Parathyroid adenoma (tissue), 2 donors: Measurements from ENCODE around the gene F10.
"Not testable (repeated sequence)": the region's sequence is repeated elsewhere in the genome, so short reads cannot be mapped to it uniquely, and the experiment has no call there.

Experiments
- H2AFZ ChIP-seq: fragments of 300-600 bp; sonication (generic); one replicate; pipeline ENCODE4 v1.7.0; 2017; ENCODE audit warnings: antibody characterized with exemption, mild to moderate bottlenecking
- H3K27ac ChIP-seq: fragments of 300-600 bp; sonication (generic); one replicate; pipeline ENCODE4 v1.7.0; 2017
- H3K27me3 ChIP-seq: fragments of 300-600 bp; sonication (generic); one replicate; pipeline ENCODE4 v1.7.0; 2017; ENCODE audit warnings: low read length; ENCODE audit not compliant: control insufficient read depth, insufficient read depth
- H3K36me3 ChIP-seq: fragments of 300-600 bp; sonication (generic); one replicate; pipeline ENCODE4 v1.7.0; 2017; ENCODE audit warnings: low read length; ENCODE audit not compliant: control insufficient read depth, insufficient read depth
- H3K4me1 ChIP-seq: fragments of 300-600 bp; sonication (generic); one replicate; pipeline ENCODE4 v1.7.0; 2017; ENCODE audit warnings: control low read depth
- H3K4me2 ChIP-seq: fragments of 300-600 bp; sonication (generic); one replicate; pipeline ENCODE4 v1.7.0; 2017; ENCODE audit warnings: low read length
- H3K4me3 ChIP-seq: fragments of 300-600 bp; sonication (generic); one replicate; pipeline ENCODE4 v1.7.0; 2017; ENCODE audit warnings: low read depth, low read length
- H3K79me2 ChIP-seq: fragments of 300-600 bp; sonication (generic); one replicate; pipeline ENCODE4 v1.7.0; 2017; ENCODE audit warnings: control low read depth
- H3K9ac ChIP-seq: fragments of 300-600 bp; sonication (generic); one replicate; pipeline ENCODE4 v1.7.0; 2017; ENCODE audit warnings: mild to moderate bottlenecking
- H3K9me3 ChIP-seq: fragments of 300-600 bp; sonication (generic); one replicate; pipeline ENCODE4 v1.7.0; 2017; ENCODE audit warnings: low read length; ENCODE audit not compliant: control insufficient read depth
- TF ChIP-seq, protein P1 (sequence below): fragments of 300-600 bp; sonication (generic); IDR thresholded peaks from one replicate; pipeline ENCODE4 v1.7.0; 2017; ENCODE audit warnings: antibody characterized with exemption, mild to moderate bottlenecking
- donor health status: primary hyperparathyroidism.

The F10 gene

GRCh38 chr13:113096052-113096744, 26.4 kb upstream of the F10 start:
- Histone ChIP-seq H3K4me3 (no peak overlapping the region), H3K27ac (no peak overlapping the region), H3K79me2 (no peaks in the 10 kb centered on the region), H3K4me2 (no peak overlapping the region), H3K9me3 (no peaks in the 10 kb centered on the region), H3K4me1 (no peaks in the 10 kb centered on the region), H3K9ac (no peak overlapping the region), H3K36me3 (no peaks in the 10 kb centered on the region), H2AFZ (no peak overlapping the region), H3K27me3 (no peaks in the 10 kb centered on the region)
- TF ChIP-seq, protein P1, sequence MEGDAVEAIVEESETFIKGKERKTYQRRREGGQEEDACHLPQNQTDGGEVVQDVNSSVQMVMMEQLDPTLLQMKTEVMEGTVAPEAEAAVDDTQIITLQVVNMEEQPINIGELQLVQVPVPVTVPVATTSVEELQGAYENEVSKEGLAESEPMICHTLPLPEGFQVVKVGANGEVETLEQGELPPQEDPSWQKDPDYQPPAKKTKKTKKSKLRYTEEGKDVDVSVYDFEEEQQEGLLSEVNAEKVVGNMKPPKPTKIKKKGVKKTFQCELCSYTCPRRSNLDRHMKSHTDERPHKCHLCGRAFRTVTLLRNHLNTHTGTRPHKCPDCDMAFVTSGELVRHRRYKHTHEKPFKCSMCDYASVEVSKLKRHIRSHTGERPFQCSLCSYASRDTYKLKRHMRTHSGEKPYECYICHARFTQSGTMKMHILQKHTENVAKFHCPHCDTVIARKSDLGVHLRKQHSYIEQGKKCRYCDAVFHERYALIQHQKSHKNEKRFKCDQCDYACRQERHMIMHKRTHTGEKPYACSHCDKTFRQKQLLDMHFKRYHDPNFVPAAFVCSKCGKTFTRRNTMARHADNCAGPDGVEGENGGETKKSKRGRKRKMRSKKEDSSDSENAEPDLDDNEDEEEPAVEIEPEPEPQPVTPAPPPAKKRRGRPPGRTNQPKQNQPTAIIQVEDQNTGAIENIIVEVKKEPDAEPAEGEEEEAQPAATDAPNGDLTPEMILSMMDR = no peak

DNA sequence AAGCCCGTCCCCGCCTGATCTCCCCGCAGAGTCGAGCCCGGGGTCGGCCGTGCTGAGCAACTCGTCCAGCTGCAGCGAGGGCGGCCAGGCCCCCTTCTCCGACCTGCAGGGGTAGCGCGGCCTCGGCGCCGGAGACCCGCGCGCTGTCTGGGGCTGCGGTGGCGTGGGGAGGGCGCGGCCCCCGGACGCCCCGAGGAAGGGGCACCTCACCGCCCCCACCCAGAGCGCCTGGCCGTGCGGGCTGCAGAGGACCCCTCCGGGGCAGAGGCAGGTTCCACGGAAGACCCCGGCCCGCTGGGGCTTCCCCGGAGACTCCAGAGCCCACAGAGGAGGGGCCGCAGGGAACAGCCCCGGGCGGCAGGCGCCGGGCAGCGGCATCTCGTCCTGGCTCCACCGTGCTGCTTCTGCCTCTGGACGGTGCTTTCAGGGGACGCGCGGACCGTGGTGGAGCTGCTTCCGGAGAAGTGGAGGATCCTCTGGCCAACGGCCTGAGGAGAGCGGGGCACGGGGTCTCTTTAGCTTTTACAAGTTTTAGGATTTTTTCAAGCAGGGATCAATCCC, 25.8 kb upstream of the F10 start:
- Histone ChIP-seq H3K27ac (no peak overlapping the region), H3K27me3 (no peaks in the 10 kb centered on the region), H3K9ac (no peak overlapping the region), H3K79me2 (no peaks in the 10 kb centered on the region), H3K36me3 (no peaks in the 10 kb centered on the region), H3K4me2 (no peak overlapping the region), H3K4me1 (no peaks in the 10 kb centered on the region), H2AFZ (no peak overlapping the region), H3K9me3 (no peaks in the 10 kb centered on the region), H3K4me3 (no peak overlapping the region)
- TF ChIP-seq, protein P1 = no peak

DNA sequence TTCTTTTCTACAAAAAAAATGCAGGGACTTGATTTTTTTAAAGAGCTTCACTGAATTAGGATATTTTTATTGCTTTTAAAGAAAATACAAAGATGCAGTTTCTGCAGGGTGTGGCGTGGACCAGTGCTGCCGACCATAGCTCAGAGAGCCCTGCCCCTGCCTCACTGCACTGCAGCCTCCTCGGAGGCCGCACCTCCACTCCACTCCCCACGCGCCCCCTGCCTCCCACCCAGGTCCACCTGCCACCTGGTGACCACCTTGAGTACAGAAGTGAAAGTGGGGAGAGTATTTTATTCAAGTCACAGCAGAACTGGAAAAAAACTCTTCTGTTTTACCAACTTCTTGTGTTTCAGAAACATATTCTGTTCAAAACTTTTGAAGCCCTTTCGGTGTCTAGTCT, 24.9 kb upstream of the F10 start:
- no peak overlapping the region for H3K27ac ChIP-seq
- H3K9me3 ChIP-seq = no peaks in the 10 kb centered on the region
- no peaks in the 10 kb centered on the region for H3K27me3 ChIP-seq
- no peaks in the 10 kb centered on the region for H3K36me3 ChIP-seq
- no peak overlapping the region for H2AFZ ChIP-seq
- TF ChIP-seq, protein P1 = no peak
- no peak overlapping the region for H3K4me3 ChIP-seq
- no peaks in the 10 kb centered on the region for H3K4me1 ChIP-seq
- H3K9ac ChIP-seq = no peak overlapping the region
- H3K4me2 ChIP-seq = no peak overlapping the region
- no peaks in the 10 kb centered on the region for H3K79me2 ChIP-seq

- no peak overlapping the region for H3K4me2 ChIP-seq
- TF ChIP-seq, protein P1 = no peak
These were observed 24.4 kb upstream of the F10 start for GRCh38 chr13:113098162-113098732.

GRCh38 chr13:113099142-113099541, 23.5 kb upstream of the F10 start:
- H3K27me3 ChIP-seq = no peaks in the 10 kb centered on the region
- H3K36me3 ChIP-seq = no peaks in the 10 kb centered on the region
- no peak overlapping the region for H3K4me2 ChIP-seq
- no peak overlapping the region for H3K27ac ChIP-seq
- H2AFZ ChIP-seq = no peak overlapping the region
- no peak overlapping the region for H3K9ac ChIP-seq
- no peaks in the 10 kb centered on the region for H3K4me1 ChIP-seq
- TF ChIP-seq, protein P1 = no peak
- no peak overlapping the region for H3K4me3 ChIP-seq
- no peaks in the 10 kb centered on the region for H3K9me3 ChIP-seq
- no peaks in the 10 kb centered on the region for H3K79me2 ChIP-seq

More at GRCh38 chr13:113098162-113098732, 24.4 kb upstream of the F10 start:
- Histone ChIP-seq H3K4me3 (no peak overlapping the region), H3K79me2 (no peaks in the 10 kb centered on the region), H3K27me3 (no peaks in the 10 kb centered on the region), H3K9ac (no peak overlapping the region), H3K27ac (no peak overlapping the region), H3K4me1 (no peaks in the 10 kb centered on the region), H3K36me3 (no peaks in the 10 kb centered on the region), H3K9me3 (no peaks in the 10 kb centered on the region), H2AFZ (no peak overlapping the region)

DNA sequence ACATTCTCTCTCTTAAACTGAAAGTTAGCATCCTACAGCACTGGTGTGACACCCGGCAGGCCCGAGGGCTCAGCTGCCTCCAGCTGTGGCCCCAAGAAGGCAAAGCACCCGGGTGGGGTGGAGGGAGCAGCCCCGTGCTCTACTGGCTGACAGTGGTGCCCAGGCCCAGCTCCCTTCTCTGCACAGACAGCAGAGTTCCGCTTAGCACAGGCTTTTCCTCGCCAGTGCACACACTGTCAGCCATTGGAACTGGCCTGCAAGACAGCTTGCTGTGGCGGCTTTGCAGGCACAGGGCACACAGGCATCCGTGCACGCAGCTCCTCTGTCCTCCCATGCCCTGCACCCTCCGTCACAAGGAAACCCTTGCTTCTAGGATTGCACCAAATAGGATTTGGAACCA, 20.3 kb upstream of the F10 start:
- H3K27ac ChIP-seq, H3K4me2 ChIP-seq, H2AFZ ChIP-seq, H3K9me3 ChIP-seq, H3K4me3 ChIP-seq, H3K9ac ChIP-seq, H3K36me3 ChIP-seq, H3K27me3 ChIP-seq, H3K79me2 ChIP-seq, H3K4me1 ChIP-seq: not testable (repeated sequence)
